Neural cell (in vitro differentiated cells): Measurements from ENCODE around the gene PMF1.

ENCODE experiments used
- CTCF ChIP-seq: fragments of 450-650 bp; IDR thresholded peaks from 2 replicates; pipeline ENCODE4 v1.5.1; 2014; ENCODE audit warnings: antibody characterized with exemption, mild to moderate bottlenecking, moderate library complexity; ENCODE audit not compliant: poor library complexity, severe bottlenecking
- TF ChIP-seq, protein P1 (sequence below): IDR thresholded peaks from 2 replicates; pipeline ENCODE4 v1.6.1; 2012; ENCODE audit warnings: borderline replicate concordance

DNA sequence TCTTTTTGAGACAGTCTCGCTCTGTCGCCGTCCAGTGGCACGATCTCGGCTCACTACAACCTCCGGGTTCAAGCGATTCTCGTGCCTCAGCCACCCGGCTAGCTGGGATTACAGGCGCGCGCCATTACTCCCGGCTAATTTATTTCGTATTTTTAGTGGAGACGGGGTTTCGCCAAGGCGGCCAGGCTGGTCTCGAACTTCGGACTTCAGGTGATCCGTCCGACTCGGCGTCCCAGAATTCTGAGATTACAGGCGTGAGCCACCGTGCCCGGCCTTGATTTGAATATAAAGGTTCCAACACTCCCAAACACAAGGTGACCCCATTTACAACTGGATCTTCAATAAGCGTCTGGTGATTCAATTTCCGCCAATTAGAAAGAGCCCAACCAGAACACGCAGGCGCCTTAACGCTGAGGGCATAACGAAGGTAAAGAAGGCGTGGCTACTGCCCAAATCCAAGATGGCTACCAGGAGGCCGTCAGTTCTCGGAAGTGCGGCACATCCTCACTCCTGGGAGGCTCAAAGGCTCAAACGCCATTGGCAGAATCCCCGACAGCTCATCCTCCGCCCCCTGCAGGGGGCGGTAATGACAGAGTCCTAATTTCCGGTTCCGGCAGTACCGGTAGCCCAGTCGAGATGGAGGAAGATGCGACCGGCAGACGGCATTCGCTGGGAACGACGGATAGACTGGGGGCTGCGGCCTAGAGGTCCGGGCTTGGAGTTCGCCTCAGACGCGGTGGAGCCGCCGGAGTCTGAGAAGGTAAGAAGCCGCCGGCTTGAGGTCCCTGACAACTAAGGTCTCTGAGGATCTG, 19.1 kb upstream of the PMF1 start, which contains the start of gene SLC25A44:
- TF ChIP-seq CTCF, result peak; percentile 79
- TF ChIP-seq, protein P1, sequence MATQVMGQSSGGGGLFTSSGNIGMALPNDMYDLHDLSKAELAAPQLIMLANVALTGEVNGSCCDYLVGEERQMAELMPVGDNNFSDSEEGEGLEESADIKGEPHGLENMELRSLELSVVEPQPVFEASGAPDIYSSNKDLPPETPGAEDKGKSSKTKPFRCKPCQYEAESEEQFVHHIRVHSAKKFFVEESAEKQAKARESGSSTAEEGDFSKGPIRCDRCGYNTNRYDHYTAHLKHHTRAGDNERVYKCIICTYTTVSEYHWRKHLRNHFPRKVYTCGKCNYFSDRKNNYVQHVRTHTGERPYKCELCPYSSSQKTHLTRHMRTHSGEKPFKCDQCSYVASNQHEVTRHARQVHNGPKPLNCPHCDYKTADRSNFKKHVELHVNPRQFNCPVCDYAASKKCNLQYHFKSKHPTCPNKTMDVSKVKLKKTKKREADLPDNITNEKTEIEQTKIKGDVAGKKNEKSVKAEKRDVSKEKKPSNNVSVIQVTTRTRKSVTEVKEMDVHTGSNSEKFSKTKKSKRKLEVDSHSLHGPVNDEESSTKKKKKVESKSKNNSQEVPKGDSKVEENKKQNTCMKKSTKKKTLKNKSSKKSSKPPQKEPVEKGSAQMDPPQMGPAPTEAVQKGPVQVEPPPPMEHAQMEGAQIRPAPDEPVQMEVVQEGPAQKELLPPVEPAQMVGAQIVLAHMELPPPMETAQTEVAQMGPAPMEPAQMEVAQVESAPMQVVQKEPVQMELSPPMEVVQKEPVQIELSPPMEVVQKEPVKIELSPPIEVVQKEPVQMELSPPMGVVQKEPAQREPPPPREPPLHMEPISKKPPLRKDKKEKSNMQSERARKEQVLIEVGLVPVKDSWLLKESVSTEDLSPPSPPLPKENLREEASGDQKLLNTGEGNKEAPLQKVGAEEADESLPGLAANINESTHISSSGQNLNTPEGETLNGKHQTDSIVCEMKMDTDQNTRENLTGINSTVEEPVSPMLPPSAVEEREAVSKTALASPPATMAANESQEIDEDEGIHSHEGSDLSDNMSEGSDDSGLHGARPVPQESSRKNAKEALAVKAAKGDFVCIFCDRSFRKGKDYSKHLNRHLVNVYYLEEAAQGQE, result peak; percentile 60
